IMR-90 (cell line): ENCODE results near the gene OSTN. TPM values are rescaled to one million over a fixed set of nuclear protein-coding genes. Genes with fewer than 3 reads are reported as not detected.

Source experiments
- ATAC-seq: fragments of 200-7000 bp; cut with Tn5 transposase; 2 replicates; pipeline ENCODE4 v1.9.1; 2020; ENCODE audit warnings: low read depth, mild to moderate bottlenecking, moderate library complexity
- BruUV-seq: library from RNA; stranded (reverse); fragments of 400-500 nt; replicated peaks from 2 replicates; lab custom pipeline; 2021; lab: Mats Ljungman, UMichigan
- CTCF ChIA-PET: fragments of 300-600 bp; formaldehyde crosslinking; extraction: SDS; loops from one replicate; lab custom pipeline; 2021; ENCODE audit warnings: antibody characterized with exemption; lab: Yijun Ruan, JAX
- POLR2A ChIA-PET: fragments of 300-600 bp; sonication (Branson Sonifier 250); formaldehyde crosslinking; loops from one replicate; lab custom pipeline; 2022; ENCODE audit warnings: antibody characterized with exemption; ENCODE audit not compliant: unreplicated experiment; lab: Charles Lee
- DNase-seq: peaks from one replicate; pipeline ENCODE4 v3.0.0; 2013
- H2AFZ ChIP-seq: replicated peaks from 2 replicates; pipeline ENCODE3; 2013; ENCODE audit warnings: low read length, mild to moderate bottlenecking; ENCODE audit not compliant: poor library complexity
- H2AK5ac ChIP-seq: 2 replicates; pipeline ENCODE4 v1.6.1; 2013; ENCODE audit warnings: low read depth, low read length, inconsistent platforms
- H2AK9ac ChIP-seq: replicated peaks from 2 replicates; pipeline ENCODE3; 2013; ENCODE audit warnings: mild to moderate bottlenecking, low read depth, low read length, moderate library complexity; ENCODE audit not compliant: poor library complexity
- H2BK120ac ChIP-seq: 2 replicates; pipeline ENCODE4 v1.6.1; 2013; ENCODE audit warnings: low read depth, low read length, inconsistent platforms
- H2BK15ac ChIP-seq: 3 replicates; pipeline ENCODE4 v1.6.1; 2013; ENCODE audit warnings: low read depth, low read length, inconsistent platforms
- H2BK20ac ChIP-seq: 2 replicates; pipeline ENCODE4 v1.6.1; 2013; ENCODE audit warnings: low read depth, mild to moderate bottlenecking, inconsistent platforms, low read length, moderate library complexity
- H2BK5ac ChIP-seq: 2 replicates; pipeline ENCODE4 v1.6.1; 2013; ENCODE audit warnings: mild to moderate bottlenecking, low read depth, low read length, inconsistent platforms; ENCODE audit not compliant: poor library complexity, severe bottlenecking
- H3K14ac ChIP-seq: replicated peaks from 2 replicates; pipeline ENCODE4 v1.6.1; 2013; ENCODE audit warnings: low read depth, low read length, inconsistent platforms
- H3K18ac ChIP-seq: 2 replicates; pipeline ENCODE4 v1.6.1; 2013; ENCODE audit warnings: low read depth, low read length, control low read depth
- H3K23ac ChIP-seq: 2 replicates; pipeline ENCODE4 v1.6.1; 2013; ENCODE audit warnings: low read depth, low read length, inconsistent platforms
- H3K27ac ChIP-seq: 2 replicates; pipeline ENCODE4 v1.5.1; 2013; ENCODE audit warnings: mild to moderate bottlenecking, control low read depth, low read length; ENCODE audit not compliant: insufficient read depth
- H3K27me3 ChIP-seq: 2 replicates; pipeline ENCODE4 v1.6.1; 2013; ENCODE audit warnings: low read length; ENCODE audit not compliant: control insufficient read depth, insufficient read depth
- H3K36me3 ChIP-seq: 2 replicates; pipeline ENCODE4 v1.6.1; 2013; ENCODE audit warnings: low read length, mixed read lengths; ENCODE audit not compliant: control insufficient read depth, insufficient read depth
- H3K4ac ChIP-seq: 2 replicates; pipeline ENCODE4 v1.6.1; 2013; ENCODE audit warnings: low read depth, low read length, inconsistent platforms
- H3K4me1 ChIP-seq: 2 replicates; pipeline ENCODE4 v1.6.1; 2013; ENCODE audit warnings: low read length, mixed read lengths; ENCODE audit not compliant: control insufficient read depth, insufficient read depth
- H3K4me2 ChIP-seq: 2 replicates; pipeline ENCODE4 v1.6.1; 2013; ENCODE audit warnings: low read depth, mild to moderate bottlenecking, control low read depth, low read length, moderate library complexity
- H3K4me3 ChIP-seq: 2 replicates; pipeline ENCODE4 v1.5.1; 2013; ENCODE audit warnings: low read depth, mild to moderate bottlenecking, control low read depth, low read length, moderate library complexity; ENCODE audit not compliant: insufficient read depth
- H3K56ac ChIP-seq: 2 replicates; pipeline ENCODE4 v1.6.1; 2013; ENCODE audit warnings: low read length, inconsistent platforms; ENCODE audit not compliant: insufficient read depth; ENCODE audit errors: extremely low read depth
- H3K79me1 ChIP-seq, 2 experiments: 2 replicates each; pipeline ENCODE4 v1.6.1; 2013; ENCODE audit warnings: low read length in 2 of 2, inconsistent platforms in 1 of 2, low read depth in 1 of 2
- H3K9ac ChIP-seq: 2 replicates; pipeline ENCODE4 v1.6.1; 2013; ENCODE audit warnings: low read depth, low read length, control low read depth
- H3K9me1 ChIP-seq: 2 replicates; pipeline ENCODE4 v1.6.1; 2013; ENCODE audit warnings: low read length, inconsistent platforms; ENCODE audit not compliant: insufficient read depth
- H3K9me3 ChIP-seq: 2 replicates; pipeline ENCODE4 v1.6.1; 2013; ENCODE audit warnings: low read length; ENCODE audit not compliant: control insufficient read depth, insufficient read depth
- H4K20me1 ChIP-seq: 2 replicates; pipeline ENCODE4 v1.6.1; 2013; ENCODE audit warnings: low read length, inconsistent platforms; ENCODE audit not compliant: insufficient read depth
- H4K5ac ChIP-seq: 2 replicates; pipeline ENCODE4 v1.6.1; 2013; ENCODE audit warnings: mild to moderate bottlenecking, low read depth, low read length, control low read depth
- H4K8ac ChIP-seq, 2 experiments: 2 replicates each; pipeline ENCODE4 v1.6.1; 2013; ENCODE audit warnings: low read depth in 2 of 2, low read length in 2 of 2, control low read depth in 1 of 2, inconsistent platforms in 1 of 2
- H4K91ac ChIP-seq: 2 replicates; pipeline ENCODE4 v1.6.1; 2013; ENCODE audit warnings: low read depth, low read length, inconsistent platforms; ENCODE audit not compliant: insufficient read depth
- CEBPB ChIP-seq: IDR thresholded peaks from 2 replicates; pipeline ENCODE4 v1.6.1; 2012; ENCODE audit warnings: low read depth, low read length, improper control_type of control experiment
- CHD1 ChIP-seq: IDR thresholded peaks from 2 replicates; pipeline ENCODE4 v1.6.1; 2012; ENCODE audit warnings: low read depth, low read length, improper control_type of control experiment
- FOS ChIP-seq: fragments of 150-350 bp; IDR thresholded peaks from 2 replicates; pipeline ENCODE4 v1.6.1; 2016; ENCODE audit warnings: low read depth, low read length
- MAFK ChIP-seq: IDR thresholded peaks from 2 replicates; pipeline ENCODE4 v1.6.1; 2012; ENCODE audit warnings: low read depth, low read length, improper control_type of control experiment
- MAZ ChIP-seq: IDR thresholded peaks from 2 replicates; pipeline ENCODE4 v1.6.1; 2012; ENCODE audit warnings: low read depth, mild to moderate bottlenecking, low read length, improper control_type of control experiment, moderate library complexity, borderline replicate concordance
- MXI1 ChIP-seq: IDR thresholded peaks from 2 replicates; pipeline ENCODE4 v1.6.1; 2012; ENCODE audit warnings: low read depth, mild to moderate bottlenecking, low read length, moderate library complexity, borderline replicate concordance
- NFE2L2 ChIP-seq: fragments of 150-350 bp; IDR thresholded peaks from 2 replicates; pipeline ENCODE4 v1.6.1; 2016; ENCODE audit warnings: low read depth, mild to moderate bottlenecking, low read length
- POLR2A ChIP-seq: IDR thresholded peaks from 2 replicates; pipeline ENCODE4 v1.6.1; 2012; ENCODE audit warnings: mild to moderate bottlenecking, low read depth, low read length
- RAD21 ChIP-seq: IDR thresholded peaks from 2 replicates; pipeline ENCODE4 v1.6.1; 2012; ENCODE audit warnings: low read length, improper control_type of control experiment
- SMC3 ChIP-seq: fragments of 150-350 bp; IDR thresholded peaks from 2 replicates; pipeline ENCODE4 v1.6.1; 2016; ENCODE audit warnings: low read depth, mild to moderate bottlenecking, antibody characterized with exemption, low read length, moderate library complexity
- whole genome bisulfite sequencing, 2 experiments: methylation state at CpG; one replicate each; pipeline versions ENCODE4 v1.1.5 to v1.1.7; 2013; ENCODE audit warnings: missing lambda C conversion rate in 2 of 2; ENCODE audit not compliant: insufficient read length in 1 of 2; ENCODE audit errors: extremely low coverage in 2 of 2; 5-methylcytosine and 5-hydroxymethylcytosine counted together
- dilution Hi-C: fragments of 300-500 bp; cut with HindIII; formaldehyde crosslinking; loops from one replicate; pipeline ENCODE4 v1.14.3; 2018; ENCODE audit warnings: low sequenced_read_pairs; ENCODE audit not compliant: unreplicated experiment
- in situ Hi-C: fragments of 300-500 bp; cut with MboI; formaldehyde crosslinking; loops from 3 replicates; pipeline ENCODE4 v1.14.3; 2019; ENCODE audit warnings: low sequenced_read_pairs, inconsistent platforms, mixed read lengths
- intact Hi-C: fragments of 100-400 bp; cut with micrococcal nuclease; formaldehyde crosslinking; loops from 2 replicates; pipeline ENCODE4 v1.10.0; 2022
- polyA plus RNA-seq, 3 experiments: library from polyadenylated mRNA; depleted of rRNA; stranded (reverse); fragments of >200 nt; gene quantifications; 2 replicates each; pipeline ENCODE4 v1.2.3, GENCODE V29; 2012; ENCODE audit warnings: low replicate concordance in 1 of 3
- total RNA-seq: library from RNA; depleted of rRNA; stranded (reverse); fragments of >200 nt; gene quantifications from 2 replicates; pipeline ENCODE4 v1.2.3, GENCODE V29; 2012
- TF ChIP-seq, protein P1 (sequence below): fragments of 150-350 bp; IDR thresholded peaks from 2 replicates; pipeline ENCODE4 v1.6.1; 2016; ENCODE audit warnings: low read depth, mild to moderate bottlenecking, low read length, moderate library complexity, borderline replicate concordance
- TF ChIP-seq, protein P2 (sequence below): conservative IDR thresholded peaks from 2 replicates; pipeline ENCODE4 v1.5.1; 2012; ENCODE audit warnings: mild to moderate bottlenecking, low read depth, low read length, improper control_type of control experiment
- TF ChIP-seq, protein P3 (sequence below): fragments of 150-350 bp; IDR thresholded peaks from 2 replicates; pipeline ENCODE4 v1.6.1; 2017; ENCODE audit warnings: mild to moderate bottlenecking, antibody characterized with exemption, low read length, low read depth

The OSTN gene
- total and polyA plus RNA-seq, 2 of the 4 experiments (the other 2 are of a cell fraction), result not detected

DNA sequence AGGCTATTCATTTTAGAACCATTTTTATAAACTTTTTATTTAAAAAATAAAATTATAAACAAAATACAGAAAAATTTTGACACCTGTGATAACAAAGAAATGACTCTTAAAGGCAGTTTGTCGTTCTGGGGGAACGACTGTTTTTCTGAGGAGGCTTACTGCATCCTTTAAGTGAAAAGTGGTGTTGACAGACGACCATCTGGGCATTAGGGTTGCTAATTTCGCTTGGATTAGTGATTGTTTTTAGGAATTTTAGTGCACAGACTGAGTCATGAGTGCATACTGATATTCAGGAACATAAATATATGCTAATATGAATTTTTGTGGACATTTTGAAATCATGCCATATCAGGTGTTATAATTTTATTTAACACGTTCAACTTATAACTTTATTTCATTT lies 28.5 kb downstream of the OSTN start:
- BruUV-seq, result no TSS peak
- in situ Hi-C loops, result no loop called here
- Histone ChIP-seq H3K23ac (no peak overlapping the region), H3K56ac (no peak overlapping the region), H3K27me3 (no peaks in the 10 kb centered on the region), H3K36me3 (no peaks in the 10 kb centered on the region), H3K27ac (no peak overlapping the region), H2BK120ac (no peak overlapping the region), H2BK20ac (no peak overlapping the region), H3K9me3 (no peaks in the 10 kb centered on the region), H2AK5ac (no peak overlapping the region), H3K18ac (no peak overlapping the region), H2BK15ac (no peak overlapping the region), H3K79me1 (no peaks in the 10 kb centered on the region), H4K5ac (no peak overlapping the region), H2AK9ac (no peak overlapping the region), H4K20me1 (no peaks in the 10 kb centered on the region), H3K4me1 (no peaks in the 10 kb centered on the region), H4K91ac (no peak overlapping the region), H3K4me3 (no peak overlapping the region), H2BK5ac (no peak overlapping the region), H3K4ac (no peak overlapping the region), H3K9ac (no peak overlapping the region), H3K14ac (no peak overlapping the region), H3K9me1 (no peaks in the 10 kb centered on the region), H4K8ac (no peak overlapping the region), H3K4me2 (no peak overlapping the region), H2AFZ (no peak overlapping the region)
- dilution Hi-C loops, result no loop called here
- intact Hi-C loops, result no loop called here
- ChIA-PET CTCF (no interaction called here), POLR2A (interaction anchor here (0.7 kb wide), 1 partner anchor 155 kb away, joined by 3 read pairs; no protein-coding TSS in a partner anchor)
- TF ChIP-seq, protein P1, sequence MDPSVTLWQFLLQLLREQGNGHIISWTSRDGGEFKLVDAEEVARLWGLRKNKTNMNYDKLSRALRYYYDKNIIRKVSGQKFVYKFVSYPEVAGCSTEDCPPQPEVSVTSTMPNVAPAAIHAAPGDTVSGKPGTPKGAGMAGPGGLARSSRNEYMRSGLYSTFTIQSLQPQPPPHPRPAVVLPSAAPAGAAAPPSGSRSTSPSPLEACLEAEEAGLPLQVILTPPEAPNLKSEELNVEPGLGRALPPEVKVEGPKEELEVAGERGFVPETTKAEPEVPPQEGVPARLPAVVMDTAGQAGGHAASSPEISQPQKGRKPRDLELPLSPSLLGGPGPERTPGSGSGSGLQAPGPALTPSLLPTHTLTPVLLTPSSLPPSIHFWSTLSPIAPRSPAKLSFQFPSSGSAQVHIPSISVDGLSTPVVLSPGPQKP, result no peak
- no peak for TF ChIP-seq POLR2A
- TF ChIP-seq MXI1, result no peak
- no peak for TF ChIP-seq MAZ
- no peak for TF ChIP-seq CEBPB
- TF ChIP-seq, protein P2, sequence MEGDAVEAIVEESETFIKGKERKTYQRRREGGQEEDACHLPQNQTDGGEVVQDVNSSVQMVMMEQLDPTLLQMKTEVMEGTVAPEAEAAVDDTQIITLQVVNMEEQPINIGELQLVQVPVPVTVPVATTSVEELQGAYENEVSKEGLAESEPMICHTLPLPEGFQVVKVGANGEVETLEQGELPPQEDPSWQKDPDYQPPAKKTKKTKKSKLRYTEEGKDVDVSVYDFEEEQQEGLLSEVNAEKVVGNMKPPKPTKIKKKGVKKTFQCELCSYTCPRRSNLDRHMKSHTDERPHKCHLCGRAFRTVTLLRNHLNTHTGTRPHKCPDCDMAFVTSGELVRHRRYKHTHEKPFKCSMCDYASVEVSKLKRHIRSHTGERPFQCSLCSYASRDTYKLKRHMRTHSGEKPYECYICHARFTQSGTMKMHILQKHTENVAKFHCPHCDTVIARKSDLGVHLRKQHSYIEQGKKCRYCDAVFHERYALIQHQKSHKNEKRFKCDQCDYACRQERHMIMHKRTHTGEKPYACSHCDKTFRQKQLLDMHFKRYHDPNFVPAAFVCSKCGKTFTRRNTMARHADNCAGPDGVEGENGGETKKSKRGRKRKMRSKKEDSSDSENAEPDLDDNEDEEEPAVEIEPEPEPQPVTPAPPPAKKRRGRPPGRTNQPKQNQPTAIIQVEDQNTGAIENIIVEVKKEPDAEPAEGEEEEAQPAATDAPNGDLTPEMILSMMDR, result no peak
- no peak for TF ChIP-seq NFE2L2
- TF ChIP-seq FOS, result no peak
- no peak for TF ChIP-seq RAD21
- no peak for TF ChIP-seq MAFK
- no peak for TF ChIP-seq SMC3
- TF ChIP-seq CHD1, result no peak
- TF ChIP-seq, protein P3, sequence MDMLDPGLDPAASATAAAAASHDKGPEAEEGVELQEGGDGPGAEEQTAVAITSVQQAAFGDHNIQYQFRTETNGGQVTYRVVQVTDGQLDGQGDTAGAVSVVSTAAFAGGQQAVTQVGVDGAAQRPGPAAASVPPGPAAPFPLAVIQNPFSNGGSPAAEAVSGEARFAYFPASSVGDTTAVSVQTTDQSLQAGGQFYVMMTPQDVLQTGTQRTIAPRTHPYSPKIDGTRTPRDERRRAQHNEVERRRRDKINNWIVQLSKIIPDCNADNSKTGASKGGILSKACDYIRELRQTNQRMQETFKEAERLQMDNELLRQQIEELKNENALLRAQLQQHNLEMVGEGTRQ, result no peak
- WGBS, 2 experiments, result 40 to 100% methylated on average over 1 of the region's 5 CpGs
- DNase-seq (no peak), ATAC-seq (no peak)
